ENCODE data around the gene TRIM33. TPM values are rescaled to one million over a fixed set of nuclear protein-coding genes. Genes with fewer than 3 reads are reported as not detected.

TRIM33 gene
- total RNA-seq, 1 experiment from 2014 or later: 53.8 TPM

DNA sequence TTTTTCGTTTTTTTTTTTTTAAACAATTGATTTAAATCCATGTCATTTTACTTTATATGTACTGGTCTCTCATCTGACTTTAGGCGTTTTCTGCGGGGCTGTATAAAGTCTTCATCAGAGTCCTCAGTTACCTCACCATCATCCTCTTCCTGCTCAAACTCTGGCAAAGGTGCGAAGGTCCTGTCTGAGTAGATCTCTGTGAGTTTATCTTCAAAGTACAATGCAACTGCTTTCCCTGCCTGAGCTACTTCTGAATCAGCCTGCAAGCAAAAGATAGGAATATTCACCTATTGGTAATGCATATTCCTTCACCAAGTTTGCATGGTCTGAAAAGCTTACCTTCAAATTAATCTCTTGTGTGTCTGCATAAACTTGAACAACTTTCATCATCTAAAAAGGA lies 113.4 kb downstream of the TRIM33 start:
- H3K27me3 Mint-ChIP-seq (ENCODE audit: low read depth): no peaks in the 10 kb centered on the region
- H3K23ac ChIP-seq (ENCODE audit: insufficient read length, low read depth, low read length): no peak overlapping the region
- no peaks in the 10 kb centered on the region for H4K20me1 ChIP-seq (ENCODE audit: control insufficient read depth, insufficient read depth, insufficient read length)
- no peak overlapping the region for H2BK120ac ChIP-seq (ENCODE audit: low read depth, low read length, poor library complexity, severe bottlenecking)
- no peak overlapping the region for H3T11ph ChIP-seq (ENCODE audit: low read length)
- H3K79me1 ChIP-seq (ENCODE audit: insufficient read depth, low read depth, low read length, poor library complexity, severe bottlenecking): no peaks in the 10 kb centered on the region
- WGBS (ENCODE audit: extremely low coverage, insufficient read length, low lambda C conversion rate): no CpG with 5 or more reads among the region's 4 CpGs
- no peak overlapping the region for H2BK15ac ChIP-seq (ENCODE audit: low read depth, low read length)
- no peak overlapping the region for H4K8ac ChIP-seq (replicated peaks; ENCODE audit: insufficient read length, low read depth, low read length)
- no peak overlapping the region for H3K56ac ChIP-seq (ENCODE audit: insufficient read length, low read depth, low read length)
- no peak overlapping the region for H3K18ac ChIP-seq (ENCODE audit: insufficient read length, low read depth, low read length)
- no peak overlapping the region for H2AFZ ChIP-seq (ENCODE audit: low read length)
- no peaks in the 10 kb centered on the region for H3K4me1 Mint-ChIP-seq
- no peaks in the 10 kb centered on the region for H3K23me2 ChIP-seq (ENCODE audit: insufficient read length, low read depth, low read length, poor library complexity, severe bottlenecking)
- no peaks in the 10 kb centered on the region for H3K27me3 ChIP-seq (ENCODE audit: insufficient read depth, low read length)
- H2BK20ac ChIP-seq (ENCODE audit: low read depth, low read length, poor library complexity, severe bottlenecking): no peak overlapping the region
- no peaks in the 10 kb centered on the region for H3K79me2 ChIP-seq (ENCODE audit: insufficient read depth, low read length)
- no peak overlapping the region for H2BK5ac ChIP-seq (ENCODE audit: insufficient read length, low read length)
- no peak overlapping the region for H3K14ac ChIP-seq (ENCODE audit: insufficient read depth, low read length)
- no peaks in the 10 kb centered on the region for H3K9me3 Mint-ChIP-seq
- DNase-seq: no peak
- no peak overlapping the region for H3K9ac ChIP-seq (ENCODE audit: extremely low read depth, insufficient read length, low read length)
- TF ChIP-seq CTCF (conservative IDR thresholded peaks at IDR 0.05): no peak
- H2BK12ac ChIP-seq (ENCODE audit: insufficient read length, low read depth, low read length): no peak overlapping the region
- H3K4me1 ChIP-seq (ENCODE audit: insufficient read depth, low read length): no peaks in the 10 kb centered on the region
- H4K5ac ChIP-seq (ENCODE audit: insufficient read length, low read depth, low read length): no peak overlapping the region
- no peaks in the 10 kb centered on the region for H3K9me3 ChIP-seq (ENCODE audit: control insufficient read depth, low read depth, low read length)
- no peak overlapping the region for H3K27ac Mint-ChIP-seq
- H3K4ac ChIP-seq (ENCODE audit: low read depth, low read length): no peak overlapping the region
- no peak overlapping the region for H4K91ac ChIP-seq (ENCODE audit: insufficient read length, low read depth, low read length)
- peaks cover 11 to 58% (median 54%) of the 10 kb centered on the region in 3 experiments; a peak in 6 of 7 replicates for H3K36me3 Mint-ChIP-seq (ENCODE audit: insufficient read depth in 1 of 3, low read depth in 3 of 3)
- no peak overlapping the region for H2AK5ac ChIP-seq (ENCODE audit: insufficient read length, low read length)
- no peak overlapping the region for H3K4me2 ChIP-seq (ENCODE audit: insufficient read depth, insufficient read length, low read length)
- no peak overlapping the region for H3K4me3 Mint-ChIP-seq
- no peak overlapping the region for H3K27ac ChIP-seq (ENCODE audit: insufficient read length, low read depth, low read length)

Measured in H9 (cell line).